HepG2 (cell line): ENCODE measurements around the gene AKR1C3. TPM values are rescaled to one million over a fixed set of nuclear protein-coding genes. Genes with fewer than 3 reads are reported as not detected.

Experiments used
- ATAC-seq: fragments of 200-7000 bp; cut with Tn5 transposase; 3 replicates; pipeline ENCODE4 v1.9.1; 2020; ENCODE audit warnings: mild to moderate bottlenecking, moderate library complexity
- BruUV-seq: library from RNA; stranded (reverse); fragments of 400-500 nt; replicated peaks from 2 replicates; lab custom pipeline; 2021; lab: Mats Ljungman, UMichigan
- CTCF ChIA-PET: fragments of 300-600 bp; formaldehyde crosslinking; extraction: SDS; loops from one replicate; lab custom pipeline; 2021; ENCODE audit warnings: low total read pairs, inconsistent platforms, low intra/inter-chr PET ratio; lab: Yijun Ruan, JAX
- POLR2A ChIA-PET: fragments of 350-600 bp; sonication (Branson Sonifier 250); formaldehyde crosslinking; loops from one replicate; lab custom pipeline; 2020; ENCODE audit warnings: antibody characterized with exemption, inconsistent platforms; lab: Yijun Ruan, JAX
- DNase-seq: peaks from one replicate; pipeline ENCODE4 v3.0.0-alpha.2; 2015; ENCODE audit warnings: low spot score
- FAIRE-seq: peaks from 3 replicates; lab custom pipeline; 2011; peaks lifted over from hg19 to GRCh38; lab: Jason Lieb, UNC
- H2AFZ ChIP-seq: one replicate; pipeline ENCODE4 v1.6.1; 2011; ENCODE audit warnings: low read length, inconsistent platforms
- H3K27ac ChIP-seq: fragments of 300-600 bp; 3 replicates; pipeline ENCODE4 v1.8.0; 2011; ENCODE audit warnings: mixed run types, mild to moderate bottlenecking, mixed read lengths, low read length, inconsistent platforms; ENCODE audit not compliant: insufficient read depth; ENCODE audit errors: extremely low read length
- H3K27me3 ChIP-seq, 2 experiments: fragments of 200-600 bp in 1 of 2; 2 replicates in 1 of 2; 3 replicates in 1 of 2; pipeline versions ENCODE4 v1.6.0 to v1.8.0; 2011; ENCODE audit warnings: low read length in 2 of 2, mild to moderate bottlenecking in 2 of 2, moderate library complexity in 2 of 2, inconsistent platforms in 1 of 2; ENCODE audit not compliant: insufficient read depth in 2 of 2, control insufficient read depth in 1 of 2
- H3K36me3 ChIP-seq, 2 experiments: fragments of 200-600 bp in 1 of 2; replicated peaks in 1 of 2; 2 replicates in 1 of 2; 3 replicates in 1 of 2; pipeline versions ENCODE4 v1.5.1 to v1.8.0; 2011; ENCODE audit warnings: low read length in 2 of 2, inconsistent platforms in 1 of 2; ENCODE audit not compliant: insufficient read depth in 2 of 2, control insufficient read depth in 1 of 2
- H3K4me1 ChIP-seq: 2 replicates; pipeline ENCODE4 v1.5.1; 2012; ENCODE audit warnings: low read length, inconsistent platforms; ENCODE audit not compliant: insufficient read depth
- H3K4me2 ChIP-seq: 2 replicates; pipeline ENCODE4 v1.6.0; 2011; ENCODE audit warnings: low read depth, low read length, inconsistent platforms
- H3K4me3 ChIP-seq, 3 experiments: fragments of 200-600 bp in 1 of 3; sonication (generic), shearing (Covaris generic) in 1 of 3; replicated peaks in 1 of 3; 2 replicates each; pipeline ENCODE4 v1.5.1; 2011 to 2016; ENCODE audit warnings: low read length in 3 of 3, inconsistent platforms in 2 of 3, low read depth in 2 of 3, mild to moderate bottlenecking in 2 of 3, control low read depth in 1 of 3, mixed read lengths in 1 of 3; ENCODE audit not compliant: insufficient read depth in 1 of 3
- H3K79me2 ChIP-seq: one replicate; pipeline ENCODE4 v1.6.1; 2011; ENCODE audit warnings: low read length, inconsistent platforms; ENCODE audit not compliant: insufficient read depth
- H3K9ac ChIP-seq: 2 replicates; pipeline ENCODE4 v1.6.0; 2011; ENCODE audit warnings: mild to moderate bottlenecking, low read depth, low read length, inconsistent platforms; ENCODE audit not compliant: insufficient read depth
- H3K9me3 ChIP-seq: 2 replicates; pipeline ENCODE4 v1.5.1; 2012; ENCODE audit warnings: mild to moderate bottlenecking, low read length
- H4K20me1 ChIP-seq: 2 replicates; pipeline ENCODE4 v1.6.0; 2011; ENCODE audit warnings: inconsistent platforms, mild to moderate bottlenecking, low read length, moderate library complexity; ENCODE audit not compliant: insufficient read depth
- HNRNPK ChIP-seq: fragments of 200-400 bp; formaldehyde crosslinking; IDR thresholded peaks from 2 replicates; pipeline ENCODE4 v1.6.1; 2018; ENCODE audit warnings: low read length, low read depth, moderate library complexity, mild to moderate bottlenecking; ENCODE audit not compliant: poor library complexity, severe bottlenecking
- KMT2A ChIP-seq: sonication (generic); formaldehyde crosslinking; IDR thresholded peaks from 2 replicates; pipeline ENCODE4 v1.4.0; 2020; ENCODE audit warnings: missing genetic modification reagents
- PHF8 ChIP-seq: sonication (generic); formaldehyde crosslinking; IDR thresholded peaks from 2 replicates; pipeline ENCODE4 v1.5.0; 2020; ENCODE audit warnings: missing genetic modification reagents
- RELA ChIP-seq: sonication (generic); formaldehyde crosslinking; IDR thresholded peaks from 2 replicates; pipeline ENCODE4 v1.4.0; 2020; ENCODE audit warnings: missing genetic modification reagents
- ZFP37 ChIP-seq: sonication (generic); formaldehyde crosslinking; IDR thresholded peaks from 2 replicates; pipeline ENCODE4 v1.4.0; 2020; ENCODE audit warnings: missing genetic modification reagents, borderline replicate concordance
- ZNF180 ChIP-seq: sonication (generic); formaldehyde crosslinking; IDR thresholded peaks from 2 replicates; pipeline ENCODE4 v1.4.0; 2020; ENCODE audit warnings: low read depth, missing genetic modification reagents, borderline replicate concordance
- ZNF530 ChIP-seq: sonication (generic); formaldehyde crosslinking; IDR thresholded peaks from 2 replicates; pipeline ENCODE4 v1.5.0; 2020; ENCODE audit warnings: low read depth, mild to moderate bottlenecking, missing genetic modification reagents
- WGBS: methylation state at CpG from one replicate; pipeline ENCODE4 v1.1.6; 2017; ENCODE audit warnings: low lambda C conversion rate; 5-methylcytosine and 5-hydroxymethylcytosine counted together
- in situ Hi-C: cut with HindIII; loops from 2 replicates; pipeline ENCODE4 v1.10.0; 2017; ENCODE audit warnings: low pct_unique_long_range_greater_than_20kb; ENCODE audit not compliant: extremely low pct_ligation_motif_present
- intact Hi-C: fragments of 100-400 bp; cut with micrococcal nuclease; formaldehyde crosslinking; loops from one replicate; pipeline ENCODE4 v1.10.0; 2022; ENCODE audit not compliant: unreplicated experiment
- polyA plus RNA-seq, 8 experiments: library from polyadenylated mRNA; depleted of rRNA in 3 of 8; stranded (reverse) in 7 of 8; unstranded in 1 of 8; fragments of >200 nt; fragmentation: Illumina TruSeq in 4 of 8; extraction: Trizol in 4 of 8; gene quantifications; 2 replicates each; pipeline versions ENCODE4 v1.2.1 to v1.2.3, GENCODE V29; 2011 to 2016; ENCODE audit warnings: low read depth in 4 of 8, missing spikeins in 1 of 8, mixed read lengths in 1 of 8; ENCODE audit not compliant: insufficient read depth in 1 of 8
- total RNA-seq, 5 experiments: library from RNA; depleted of rRNA; stranded (reverse); fragments of >200 nt; fragmentation: Illumina TruSeq; extraction: Trizol; gene quantifications; 2 replicates each; pipeline ENCODE4 v1.2.3, GENCODE V29; 2016; ENCODE audit warnings: low read depth in 1 of 5
- TF ChIP-seq, protein P1 (sequence below): sonication (generic); formaldehyde crosslinking; IDR thresholded peaks from 2 replicates; pipeline ENCODE4 v1.4.0; 2020; ENCODE audit warnings: mild to moderate bottlenecking, missing genetic modification reagents
- TF ChIP-seq, protein P2 (sequence below), 2 experiments: sonication (generic) in 1 of 2; formaldehyde crosslinking in 1 of 2; IDR thresholded peaks; 2 replicates each; pipeline versions ENCODE4 v1.6.1 to v1.9.0; 2014 to 2022; ENCODE audit warnings: antibody characterized with exemption in 1 of 2, borderline replicate concordance in 1 of 2, inconsistent platforms in 1 of 2, low read depth in 1 of 2, missing genetic modification reagents in 1 of 2

The AKR1C3 gene
- total and polyA plus RNA-seq, 2 of the 13 experiments (the other 11 are each of a cell fraction or from before 2014, with no cell fraction given), result 368 to 532 TPM

DNA sequence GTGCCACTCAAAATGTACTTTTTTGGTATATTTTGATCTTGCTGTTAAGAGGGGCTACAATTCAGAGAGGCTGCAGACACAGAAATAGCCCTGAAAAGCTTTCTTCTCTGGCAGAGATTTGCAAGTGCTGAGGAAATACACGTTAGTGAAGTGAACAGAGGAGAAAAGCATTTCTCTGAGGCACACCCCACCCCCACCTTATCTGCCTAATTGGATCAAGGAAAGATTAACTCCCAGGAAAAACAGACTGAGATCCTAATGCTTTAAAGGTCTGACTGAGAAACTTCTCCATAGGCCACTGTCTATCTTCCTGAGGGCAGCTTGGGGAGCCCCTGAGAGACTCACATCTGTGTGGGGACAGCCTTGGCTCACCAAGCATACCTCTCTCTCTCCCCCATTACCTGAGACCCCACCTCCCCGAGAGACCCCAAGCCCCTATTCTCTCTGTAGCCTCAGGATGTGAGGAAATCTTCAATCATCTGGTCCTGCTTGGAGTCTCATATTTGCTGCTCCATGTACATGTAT is 14.8 kb upstream of the AKR1C3 start:
- in situ Hi-C loops, result no loop called here
- H4K20me1 ChIP-seq, result no peaks in the 10 kb centered on the region
- no peak overlapping the region for H3K4me3 ChIP-seq
- peaks cover 50% of the 10 kb centered on the region for H3K4me1 ChIP-seq
- WGBS, result 96% methylated on average over 2 of the region's 2 CpGs
- no peaks in the 10 kb centered on the region for H3K27me3 ChIP-seq
- FAIRE-seq (no peak), DNase-seq (no peak), ATAC-seq (no peak)
- CTCF ChIA-PET, result no interaction called here
- peak overlapping the region; percentile 13 for H3K27ac ChIP-seq
- no peak overlapping the region for H3K4me2 ChIP-seq
- intact Hi-C loops, result no loop called here
- no TSS peak for BruUV-seq
- TF ChIP-seq PHF8 (no peak), KMT2A (CRISPR knock-in tag) (no peak), HNRNPK (no peak), ZFP37 (no peak), RELA (no peak), ZNF530 (CRISPR knock-in tag) (no peak), ZNF180 (CRISPR knock-in tag) (no peak)
- TF ChIP-seq, protein P1, sequence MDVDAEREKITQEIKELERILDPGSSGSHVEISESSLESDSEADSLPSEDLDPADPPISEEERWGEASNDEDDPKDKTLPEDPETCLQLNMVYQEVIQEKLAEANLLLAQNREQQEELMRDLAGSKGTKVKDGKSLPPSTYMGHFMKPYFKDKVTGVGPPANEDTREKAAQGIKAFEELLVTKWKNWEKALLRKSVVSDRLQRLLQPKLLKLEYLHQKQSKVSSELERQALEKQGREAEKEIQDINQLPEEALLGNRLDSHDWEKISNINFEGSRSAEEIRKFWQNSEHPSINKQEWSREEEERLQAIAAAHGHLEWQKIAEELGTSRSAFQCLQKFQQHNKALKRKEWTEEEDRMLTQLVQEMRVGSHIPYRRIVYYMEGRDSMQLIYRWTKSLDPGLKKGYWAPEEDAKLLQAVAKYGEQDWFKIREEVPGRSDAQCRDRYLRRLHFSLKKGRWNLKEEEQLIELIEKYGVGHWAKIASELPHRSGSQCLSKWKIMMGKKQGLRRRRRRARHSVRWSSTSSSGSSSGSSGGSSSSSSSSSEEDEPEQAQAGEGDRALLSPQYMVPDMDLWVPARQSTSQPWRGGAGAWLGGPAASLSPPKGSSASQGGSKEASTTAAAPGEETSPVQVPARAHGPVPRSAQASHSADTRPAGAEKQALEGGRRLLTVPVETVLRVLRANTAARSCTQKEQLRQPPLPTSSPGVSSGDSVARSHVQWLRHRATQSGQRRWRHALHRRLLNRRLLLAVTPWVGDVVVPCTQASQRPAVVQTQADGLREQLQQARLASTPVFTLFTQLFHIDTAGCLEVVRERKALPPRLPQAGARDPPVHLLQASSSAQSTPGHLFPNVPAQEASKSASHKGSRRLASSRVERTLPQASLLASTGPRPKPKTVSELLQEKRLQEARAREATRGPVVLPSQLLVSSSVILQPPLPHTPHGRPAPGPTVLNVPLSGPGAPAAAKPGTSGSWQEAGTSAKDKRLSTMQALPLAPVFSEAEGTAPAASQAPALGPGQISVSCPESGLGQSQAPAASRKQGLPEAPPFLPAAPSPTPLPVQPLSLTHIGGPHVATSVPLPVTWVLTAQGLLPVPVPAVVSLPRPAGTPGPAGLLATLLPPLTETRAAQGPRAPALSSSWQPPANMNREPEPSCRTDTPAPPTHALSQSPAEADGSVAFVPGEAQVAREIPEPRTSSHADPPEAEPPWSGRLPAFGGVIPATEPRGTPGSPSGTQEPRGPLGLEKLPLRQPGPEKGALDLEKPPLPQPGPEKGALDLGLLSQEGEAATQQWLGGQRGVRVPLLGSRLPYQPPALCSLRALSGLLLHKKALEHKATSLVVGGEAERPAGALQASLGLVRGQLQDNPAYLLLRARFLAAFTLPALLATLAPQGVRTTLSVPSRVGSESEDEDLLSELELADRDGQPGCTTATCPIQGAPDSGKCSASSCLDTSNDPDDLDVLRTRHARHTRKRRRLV (CRISPR knock-in tag), result no peak
- TF ChIP-seq, protein P2, sequence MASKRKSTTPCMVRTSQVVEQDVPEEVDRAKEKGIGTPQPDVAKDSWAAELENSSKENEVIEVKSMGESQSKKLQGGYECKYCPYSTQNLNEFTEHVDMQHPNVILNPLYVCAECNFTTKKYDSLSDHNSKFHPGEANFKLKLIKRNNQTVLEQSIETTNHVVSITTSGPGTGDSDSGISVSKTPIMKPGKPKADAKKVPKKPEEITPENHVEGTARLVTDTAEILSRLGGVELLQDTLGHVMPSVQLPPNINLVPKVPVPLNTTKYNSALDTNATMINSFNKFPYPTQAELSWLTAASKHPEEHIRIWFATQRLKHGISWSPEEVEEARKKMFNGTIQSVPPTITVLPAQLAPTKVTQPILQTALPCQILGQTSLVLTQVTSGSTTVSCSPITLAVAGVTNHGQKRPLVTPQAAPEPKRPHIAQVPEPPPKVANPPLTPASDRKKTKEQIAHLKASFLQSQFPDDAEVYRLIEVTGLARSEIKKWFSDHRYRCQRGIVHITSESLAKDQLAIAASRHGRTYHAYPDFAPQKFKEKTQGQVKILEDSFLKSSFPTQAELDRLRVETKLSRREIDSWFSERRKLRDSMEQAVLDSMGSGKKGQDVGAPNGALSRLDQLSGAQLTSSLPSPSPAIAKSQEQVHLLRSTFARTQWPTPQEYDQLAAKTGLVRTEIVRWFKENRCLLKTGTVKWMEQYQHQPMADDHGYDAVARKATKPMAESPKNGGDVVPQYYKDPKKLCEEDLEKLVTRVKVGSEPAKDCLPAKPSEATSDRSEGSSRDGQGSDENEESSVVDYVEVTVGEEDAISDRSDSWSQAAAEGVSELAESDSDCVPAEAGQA (IDR thresholded peaks at IDR 0.05; ENCODE audit: low read depth), result no peak
- TF ChIP-seq, protein P2 (CRISPR knock-in tag; IDR thresholded peaks at IDR 0.05; ENCODE audit: borderline replicate concordance), result no peak
- H3K79me2 ChIP-seq, result no peaks in the 10 kb centered on the region
- POLR2A ChIA-PET, result no interaction called here
- H2AFZ ChIP-seq, result no peak overlapping the region
- H3K9me3 ChIP-seq, result no peaks in the 10 kb centered on the region
- no peak overlapping the region for H3K9ac ChIP-seq
- no peaks in the 10 kb centered on the region for H3K36me3 ChIP-seq
